GM19043 (cell line): ENCODE results near the gene BOLL.
"Not testable (repeated sequence)": the region's sequence is repeated elsewhere in the genome, so short reads cannot be mapped to it uniquely, and the experiment has no call there.

Experiments
- ATAC-seq: cut with Tn5 transposase; IDR thresholded peaks from one replicate; pipeline ENCODE4 v1.9.1; 2021; ENCODE audit warnings: low read depth; ENCODE audit not compliant: unreplicated experiment

BOLL gene

GRCh38 chr2:197707316-197708213, 77.6 kb downstream of the BOLL start:
- ATAC-seq: no peak

GRCh38 chr2:197706839-197707207, 78.3 kb downstream of the BOLL start:
- no peak for ATAC-seq

GRCh38 chr2:197705912-197706838, 78.9 kb downstream of the BOLL start:
- ATAC-seq: no peak

DNA sequence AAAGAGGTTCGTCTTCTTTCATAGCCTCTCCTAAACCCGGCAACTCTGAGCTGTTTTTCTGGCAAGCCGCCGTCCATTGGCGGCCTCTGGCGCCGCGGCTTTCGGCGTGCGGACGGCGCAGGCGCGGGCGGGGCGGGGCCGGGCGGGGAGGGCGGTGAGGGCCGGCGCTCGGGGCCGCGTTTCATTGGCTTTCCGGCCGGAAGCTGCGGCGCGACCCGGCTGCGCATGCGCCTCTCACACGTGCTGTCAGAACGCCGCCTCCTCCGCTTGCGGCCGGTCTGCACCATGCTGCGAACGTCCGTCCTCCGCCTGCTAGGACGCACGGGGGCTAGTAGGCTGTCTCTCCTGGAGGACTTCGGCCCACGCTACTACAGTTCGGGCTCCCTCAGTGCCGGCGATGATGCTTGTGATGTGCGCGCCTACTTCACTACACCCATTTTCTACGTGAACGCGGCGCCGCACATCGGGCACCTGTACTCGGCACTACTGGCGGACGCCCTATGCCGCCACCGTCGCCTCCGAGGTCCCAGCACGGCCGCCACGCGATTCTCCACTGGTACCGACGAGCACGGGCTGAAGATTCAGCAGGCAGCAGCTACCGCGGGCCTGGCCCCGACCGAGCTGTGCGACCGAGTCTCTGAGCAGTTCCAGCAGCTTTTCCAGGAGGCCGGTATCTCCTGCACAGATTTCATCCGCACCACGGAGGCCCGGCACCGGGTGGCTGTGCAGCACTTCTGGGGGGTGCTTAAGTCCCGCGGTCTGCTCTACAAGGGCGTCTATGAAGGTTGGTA, 79.8 kb downstream of the BOLL start, which contains the start of gene MARS2:
TSS of gene MARS2 (plus strand) at position 249 of the 791 bp plus-strand sequence. CDS start at position 286, 37 bp downstream.
- peak; percentile 78 for ATAC-seq

DNA sequence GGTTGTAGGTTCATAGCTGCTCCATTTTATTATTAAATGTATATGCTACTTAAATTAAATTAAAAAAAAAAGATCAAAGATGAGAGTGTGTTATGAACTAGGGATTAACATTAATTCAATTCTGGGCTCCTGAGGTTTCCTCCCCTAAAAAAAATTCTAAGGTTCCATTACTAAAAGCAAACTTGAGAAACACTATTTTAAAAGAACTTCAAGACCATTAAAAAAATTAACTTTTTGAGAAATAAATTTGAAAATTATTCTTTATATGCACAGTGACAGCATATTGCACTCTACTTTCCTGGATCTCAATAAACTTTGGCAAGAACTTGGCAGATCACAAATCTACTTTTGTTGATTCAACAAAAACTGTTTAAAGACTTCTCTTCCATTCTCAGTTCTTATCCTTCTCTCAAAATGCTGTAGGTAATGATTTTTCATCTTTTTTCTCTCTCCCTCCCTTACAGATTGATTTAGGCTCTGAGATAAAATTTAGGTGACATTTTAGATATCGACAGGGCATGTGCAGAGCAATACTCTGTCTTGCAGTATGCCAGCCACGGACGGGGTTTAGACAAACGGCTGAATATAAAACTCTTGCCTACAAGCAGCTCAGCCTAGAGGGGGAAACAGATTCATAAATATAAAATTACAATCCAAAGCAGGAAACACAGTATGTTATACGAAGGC, 80.5 kb downstream of the BOLL start:
- ATAC-seq: peak; percentile 26

DNA sequence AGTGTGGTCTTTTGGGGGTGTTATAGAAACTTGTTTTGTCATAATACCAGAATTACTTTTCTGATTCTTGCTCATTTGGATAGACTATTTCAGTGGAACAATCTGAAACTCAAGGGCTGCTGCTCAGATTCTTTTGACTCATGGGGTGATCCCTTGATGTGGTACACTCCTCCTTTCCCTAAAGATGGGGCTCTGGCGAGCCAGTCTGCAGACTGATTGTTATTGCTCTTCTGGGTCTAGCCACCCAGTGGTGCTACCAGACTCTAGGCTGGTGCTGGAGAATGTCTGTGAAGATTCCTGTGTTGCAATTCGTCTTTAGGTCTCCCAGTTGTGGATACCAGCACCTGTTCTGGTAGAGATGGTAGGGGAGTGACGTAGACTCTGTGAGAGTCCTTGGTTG, 84.2 kb downstream of the BOLL start:
- ATAC-seq: no peak

- ATAC-seq: not testable (repeated sequence)
Measured at GRCh38 chr2:197699724-197700123, 85.4 kb downstream of the BOLL start.

DNA sequence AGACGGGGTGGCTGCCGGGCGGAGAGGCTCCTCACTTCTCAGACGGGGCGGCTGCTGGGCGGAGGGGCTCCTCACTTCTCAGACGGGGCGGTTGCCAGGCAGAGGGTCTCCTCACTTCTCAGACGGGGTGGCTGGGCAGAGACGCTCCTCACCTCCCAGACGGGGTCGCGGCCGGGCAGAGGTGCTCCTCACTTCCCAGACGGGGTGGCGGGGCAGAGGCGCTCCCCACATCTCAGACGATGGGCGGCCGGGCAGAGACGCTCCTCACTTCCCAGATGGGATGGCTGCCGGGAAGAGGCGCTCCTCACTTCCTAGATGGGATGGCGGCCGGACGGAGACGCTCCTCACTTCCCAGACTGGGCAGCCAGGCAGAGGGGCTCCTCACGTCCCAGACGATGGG, 88.5 kb downstream of the BOLL start:
- not testable (repeated sequence) for ATAC-seq

DNA sequence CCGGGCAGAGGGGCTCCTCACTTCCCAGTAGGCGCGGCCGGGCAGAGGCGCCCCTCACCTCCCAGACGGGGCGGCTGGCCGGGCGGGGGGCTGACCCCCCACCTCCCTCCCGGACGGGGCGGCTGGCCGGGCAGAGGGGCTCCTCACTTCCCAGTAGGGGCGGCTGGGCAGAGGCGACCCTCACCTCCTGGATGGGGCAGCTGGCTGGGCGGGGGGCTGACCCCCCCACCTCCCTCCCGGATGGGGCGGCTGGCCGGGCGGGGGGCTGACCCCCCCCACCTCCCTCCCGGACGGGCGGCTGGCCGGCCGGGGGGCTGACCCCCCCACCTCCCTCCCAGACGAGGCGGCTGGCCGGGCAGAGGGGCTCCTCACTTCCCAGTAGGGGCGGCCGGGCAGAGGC, 89.1 kb downstream of the BOLL start:
- ATAC-seq: not testable (repeated sequence)

GRCh38 chr2:197695206-197695605, 89.9 kb downstream of the BOLL start:
- not testable (repeated sequence) for ATAC-seq

GRCh38 chr2:197677483-197677882, 107.6 kb downstream of the BOLL start:
- ATAC-seq: no peak

GRCh38 chr2:197677056-197677455, 108.1 kb downstream of the BOLL start:
- no peak for ATAC-seq
